ENCODE results near the gene CACNA2D1. TPM values are rescaled to one million over a fixed set of nuclear protein-coding genes. Genes with fewer than 3 reads are reported as not detected.

CACNA2D1 gene
- total and polyA plus RNA-seq, 2 donors (not counting 1 experiment from before 2014, with no cell fraction given) = 31.7 to 64.4 TPM

DNA sequence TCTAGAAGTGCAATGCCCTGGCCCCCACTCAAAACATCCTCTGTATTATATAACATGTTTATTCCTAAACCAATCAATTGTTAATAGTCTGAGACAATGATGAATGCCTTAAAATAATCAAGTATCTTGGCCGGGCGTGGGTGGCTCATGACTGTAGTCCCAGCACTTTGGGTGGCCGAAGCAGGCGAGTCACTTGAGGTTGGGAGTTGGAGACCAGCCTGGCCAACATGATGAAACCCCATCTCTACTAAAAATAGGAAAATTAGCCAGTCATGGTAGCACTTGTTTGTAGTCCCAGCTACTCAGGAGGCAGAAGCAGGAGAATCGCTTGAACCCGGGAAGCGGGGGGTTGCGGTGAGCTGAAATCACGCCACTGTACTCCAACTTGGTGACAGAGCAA, 29.4 kb upstream of the CACNA2D1 start:
- H3K27ac ChIP-seq (ENCODE audit: insufficient read depth, low read length) = no peak overlapping the region
- no peaks in the 10 kb centered on the region for H4K20me1 ChIP-seq (ENCODE audit: control insufficient read depth, extremely low read depth, insufficient read depth, low read length)
- H3K9me3 ChIP-seq (ENCODE audit: control insufficient read depth, insufficient read depth, low read depth, low read length) = no peaks in the 10 kb centered on the region
- H3K9ac ChIP-seq (ENCODE audit: insufficient read depth, low read length) = no peak overlapping the region
- no peaks in the 10 kb centered on the region for H3K27me3 ChIP-seq (ENCODE audit: control insufficient read depth, insufficient read depth, low read length)
- H3K4me2 ChIP-seq (ENCODE audit: extremely low read depth, insufficient read depth, low read length) = no peak overlapping the region
- no peak overlapping the region for H2AFZ ChIP-seq (ENCODE audit: low read length)
- TF ChIP-seq, protein P1, sequence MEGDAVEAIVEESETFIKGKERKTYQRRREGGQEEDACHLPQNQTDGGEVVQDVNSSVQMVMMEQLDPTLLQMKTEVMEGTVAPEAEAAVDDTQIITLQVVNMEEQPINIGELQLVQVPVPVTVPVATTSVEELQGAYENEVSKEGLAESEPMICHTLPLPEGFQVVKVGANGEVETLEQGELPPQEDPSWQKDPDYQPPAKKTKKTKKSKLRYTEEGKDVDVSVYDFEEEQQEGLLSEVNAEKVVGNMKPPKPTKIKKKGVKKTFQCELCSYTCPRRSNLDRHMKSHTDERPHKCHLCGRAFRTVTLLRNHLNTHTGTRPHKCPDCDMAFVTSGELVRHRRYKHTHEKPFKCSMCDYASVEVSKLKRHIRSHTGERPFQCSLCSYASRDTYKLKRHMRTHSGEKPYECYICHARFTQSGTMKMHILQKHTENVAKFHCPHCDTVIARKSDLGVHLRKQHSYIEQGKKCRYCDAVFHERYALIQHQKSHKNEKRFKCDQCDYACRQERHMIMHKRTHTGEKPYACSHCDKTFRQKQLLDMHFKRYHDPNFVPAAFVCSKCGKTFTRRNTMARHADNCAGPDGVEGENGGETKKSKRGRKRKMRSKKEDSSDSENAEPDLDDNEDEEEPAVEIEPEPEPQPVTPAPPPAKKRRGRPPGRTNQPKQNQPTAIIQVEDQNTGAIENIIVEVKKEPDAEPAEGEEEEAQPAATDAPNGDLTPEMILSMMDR (conservative IDR thresholded peaks at IDR 0.05 in 1 of 2, IDR thresholded peaks at IDR 0.05 in 1 of 2; ENCODE audit: low read depth in 1 of 2, low read length in 2 of 2) = no peak
- no peak for TF ChIP-seq EZH2 (IDR thresholded peaks at IDR 0.05; ENCODE audit: low read length, missing control alignments)
- H3K4me1 ChIP-seq (ENCODE audit: control insufficient read depth, extremely low read depth, insufficient read depth, low read length) = no peaks in the 10 kb centered on the region
- peak in 1 of 2 donors; percentile 2 for DNase-seq (ENCODE audit: low read depth in 2 of 2)
- H3K4me3 ChIP-seq (replicated peaks in 1 of 4; ENCODE audit: control extremely low read depth in 1 of 4, insufficient read depth in 1 of 4, low read depth in 3 of 4, low read length in 4 of 4) = no peak overlapping the region
- H3K36me3 ChIP-seq (ENCODE audit: control insufficient read depth, insufficient read depth, low read length) = no peaks in the 10 kb centered on the region
- H3K79me2 ChIP-seq (ENCODE audit: control insufficient read depth, insufficient read depth, low read length) = no peaks in the 10 kb centered on the region

DNA sequence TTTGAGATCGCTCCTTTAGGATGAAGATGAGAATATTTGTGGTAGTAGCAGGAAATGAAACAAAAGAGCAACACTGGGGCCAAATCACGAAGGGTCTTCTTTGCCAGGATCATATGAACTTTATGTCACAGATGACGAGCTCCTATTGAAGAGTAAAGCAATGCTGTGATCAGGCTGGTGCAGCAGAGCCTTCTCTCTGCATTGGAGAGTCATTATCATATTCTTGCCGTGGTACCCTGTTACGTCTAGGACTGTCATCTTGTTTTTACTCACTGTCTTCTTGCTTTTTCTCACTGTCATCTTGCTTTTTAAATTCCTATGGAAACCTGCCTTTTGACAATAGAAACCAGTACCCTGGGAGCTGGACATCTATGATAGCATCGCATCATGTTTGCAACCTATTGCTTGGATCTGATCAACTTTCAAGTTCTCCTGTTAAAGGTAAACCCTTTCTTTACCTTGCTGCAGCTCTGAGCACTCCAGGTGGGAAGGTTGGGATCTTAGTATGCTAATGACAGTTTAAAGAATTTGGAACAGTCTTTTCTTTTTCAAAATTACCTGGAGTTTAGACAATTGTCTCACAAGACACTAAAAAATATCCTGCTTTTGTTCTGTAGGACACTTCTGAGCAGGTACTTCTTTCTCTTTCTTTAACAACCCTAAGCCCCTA, 27.9 kb upstream of the CACNA2D1 start:
- Histone ChIP-seq H3K79me2 (ENCODE audit: control insufficient read depth, insufficient read depth, low read length) (no peaks in the 10 kb centered on the region), H4K20me1 (ENCODE audit: control insufficient read depth, extremely low read depth, insufficient read depth, low read length) (no peaks in the 10 kb centered on the region), H3K27me3 (ENCODE audit: control insufficient read depth, insufficient read depth, low read length) (no peaks in the 10 kb centered on the region), H2AFZ (ENCODE audit: low read length) (no peak overlapping the region), H3K36me3 (ENCODE audit: control insufficient read depth, insufficient read depth, low read length) (no peaks in the 10 kb centered on the region), H3K27ac (ENCODE audit: insufficient read depth, low read length) (no peak overlapping the region), H3K9ac (ENCODE audit: insufficient read depth, low read length) (no peak overlapping the region), H3K4me3 (replicated peaks in 1 of 4; ENCODE audit: control extremely low read depth in 1 of 4, insufficient read depth in 1 of 4, low read depth in 3 of 4, low read length in 4 of 4) (no peak overlapping the region), H3K4me2 (ENCODE audit: extremely low read depth, insufficient read depth, low read length) (no peak overlapping the region), H3K4me1 (ENCODE audit: control insufficient read depth, extremely low read depth, insufficient read depth, low read length) (no peaks in the 10 kb centered on the region), H3K9me3 (ENCODE audit: control insufficient read depth, insufficient read depth, low read depth, low read length) (no peaks in the 10 kb centered on the region)
- TF ChIP-seq, protein P1 (conservative IDR thresholded peaks at IDR 0.05 in 1 of 2, IDR thresholded peaks at IDR 0.05 in 1 of 2; ENCODE audit: low read depth in 1 of 2, low read length in 2 of 2) = no peak
- no peak for TF ChIP-seq EZH2 (IDR thresholded peaks at IDR 0.05; ENCODE audit: low read length, missing control alignments)
- DNase-seq (ENCODE audit: low read depth in 2 of 2) = no peak

DNA sequence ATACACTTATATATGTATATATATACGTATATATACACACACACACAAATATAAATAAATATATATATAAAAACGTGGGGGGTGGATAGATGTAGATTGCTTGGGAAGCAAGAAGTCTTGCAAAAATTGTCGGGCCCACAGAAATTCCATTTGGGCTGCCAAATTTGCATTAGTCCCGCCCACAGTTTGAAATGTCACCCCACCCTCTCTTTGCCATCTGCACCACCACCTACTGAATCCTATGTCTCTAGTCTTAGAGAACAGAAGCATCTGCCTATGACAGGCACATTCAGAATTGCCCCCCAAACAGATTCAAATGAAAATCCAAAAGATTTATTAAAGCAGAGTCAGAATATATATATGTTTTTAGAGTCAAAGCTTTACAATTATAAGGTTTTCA, 25.6 kb upstream of the CACNA2D1 start:
- no peak for DNase-seq (ENCODE audit: low read depth in 2 of 2)
- H3K79me2 ChIP-seq (ENCODE audit: control insufficient read depth, insufficient read depth, low read length) = no peaks in the 10 kb centered on the region
- no peaks in the 10 kb centered on the region for H3K36me3 ChIP-seq (ENCODE audit: control insufficient read depth, insufficient read depth, low read length)
- H3K4me1 ChIP-seq (ENCODE audit: control insufficient read depth, extremely low read depth, insufficient read depth, low read length) = no peaks in the 10 kb centered on the region
- no peak overlapping the region for H3K4me2 ChIP-seq (ENCODE audit: extremely low read depth, insufficient read depth, low read length)
- no peak overlapping the region for H2AFZ ChIP-seq (ENCODE audit: low read length)
- no peaks in the 10 kb centered on the region for H4K20me1 ChIP-seq (ENCODE audit: control insufficient read depth, extremely low read depth, insufficient read depth, low read length)
- no peak overlapping the region for H3K9ac ChIP-seq (ENCODE audit: insufficient read depth, low read length)
- H3K4me3 ChIP-seq (replicated peaks in 1 of 4; ENCODE audit: control extremely low read depth in 1 of 4, insufficient read depth in 1 of 4, low read depth in 3 of 4, low read length in 4 of 4) = no peak overlapping the region
- no peaks in the 10 kb centered on the region for H3K9me3 ChIP-seq (ENCODE audit: control insufficient read depth, insufficient read depth, low read depth, low read length)
- no peak overlapping the region for H3K27ac ChIP-seq (ENCODE audit: insufficient read depth, low read length)
- TF ChIP-seq EZH2 (IDR thresholded peaks at IDR 0.05; ENCODE audit: low read length, missing control alignments) = no peak
- TF ChIP-seq, protein P1 (conservative IDR thresholded peaks at IDR 0.05 in 1 of 2, IDR thresholded peaks at IDR 0.05 in 1 of 2; ENCODE audit: low read depth in 1 of 2, low read length in 2 of 2) = no peak
- no peaks in the 10 kb centered on the region for H3K27me3 ChIP-seq (ENCODE audit: control insufficient read depth, insufficient read depth, low read length)

Measured in fibroblast of lung (primary cell).